GM12874 (cell line): ENCODE measurements around the gene CCDC80.

Experiments used
- TF ChIP-seq, protein P1 (sequence below): IDR thresholded peaks from 2 replicates; pipeline ENCODE4 v1.5.1; 2011; ENCODE audit warnings: low read depth, mild to moderate bottlenecking, control low read depth, low read length, moderate library complexity; ENCODE audit not compliant: insufficient read depth

Gene CCDC80

DNA sequence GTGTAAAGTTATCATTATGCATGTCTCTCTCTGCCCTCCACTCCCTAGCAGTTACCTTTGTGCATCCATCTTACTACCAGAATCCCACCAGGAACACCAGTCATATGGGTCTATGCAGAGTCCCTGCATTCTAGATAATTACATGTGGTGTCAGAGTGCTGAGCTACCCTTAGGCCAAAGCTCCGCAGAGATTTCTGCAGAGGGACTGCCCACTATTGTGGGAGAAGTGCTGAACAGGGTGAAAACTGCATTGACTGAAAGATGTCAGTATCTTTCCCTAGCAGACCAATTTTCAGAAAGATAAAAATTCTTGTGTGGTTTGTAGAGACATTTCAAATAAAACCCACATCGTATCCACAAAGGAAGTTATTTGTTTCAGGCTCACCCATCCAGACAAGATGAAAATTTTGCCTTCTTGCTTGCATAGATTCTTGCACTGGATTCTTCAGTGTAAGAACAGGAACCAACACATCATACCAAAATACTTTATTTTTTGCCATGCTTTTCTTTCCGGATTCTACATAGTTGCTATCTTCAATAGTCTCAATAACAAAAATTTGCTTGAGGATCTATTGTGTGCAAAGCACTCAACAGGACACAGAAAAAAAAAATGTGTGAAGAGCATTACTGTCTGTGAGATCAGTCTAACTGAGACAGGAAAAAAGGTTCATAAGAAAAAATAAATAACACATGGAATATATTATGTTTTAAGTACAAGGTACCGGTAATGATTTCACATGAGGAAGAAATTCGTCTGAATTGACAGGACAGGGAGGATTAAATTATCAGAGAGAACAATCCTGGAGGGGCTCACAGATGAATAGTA, 32.0 kb upstream of the CCDC80 start:
- TF ChIP-seq, protein P1, sequence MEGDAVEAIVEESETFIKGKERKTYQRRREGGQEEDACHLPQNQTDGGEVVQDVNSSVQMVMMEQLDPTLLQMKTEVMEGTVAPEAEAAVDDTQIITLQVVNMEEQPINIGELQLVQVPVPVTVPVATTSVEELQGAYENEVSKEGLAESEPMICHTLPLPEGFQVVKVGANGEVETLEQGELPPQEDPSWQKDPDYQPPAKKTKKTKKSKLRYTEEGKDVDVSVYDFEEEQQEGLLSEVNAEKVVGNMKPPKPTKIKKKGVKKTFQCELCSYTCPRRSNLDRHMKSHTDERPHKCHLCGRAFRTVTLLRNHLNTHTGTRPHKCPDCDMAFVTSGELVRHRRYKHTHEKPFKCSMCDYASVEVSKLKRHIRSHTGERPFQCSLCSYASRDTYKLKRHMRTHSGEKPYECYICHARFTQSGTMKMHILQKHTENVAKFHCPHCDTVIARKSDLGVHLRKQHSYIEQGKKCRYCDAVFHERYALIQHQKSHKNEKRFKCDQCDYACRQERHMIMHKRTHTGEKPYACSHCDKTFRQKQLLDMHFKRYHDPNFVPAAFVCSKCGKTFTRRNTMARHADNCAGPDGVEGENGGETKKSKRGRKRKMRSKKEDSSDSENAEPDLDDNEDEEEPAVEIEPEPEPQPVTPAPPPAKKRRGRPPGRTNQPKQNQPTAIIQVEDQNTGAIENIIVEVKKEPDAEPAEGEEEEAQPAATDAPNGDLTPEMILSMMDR, result no peak

DNA sequence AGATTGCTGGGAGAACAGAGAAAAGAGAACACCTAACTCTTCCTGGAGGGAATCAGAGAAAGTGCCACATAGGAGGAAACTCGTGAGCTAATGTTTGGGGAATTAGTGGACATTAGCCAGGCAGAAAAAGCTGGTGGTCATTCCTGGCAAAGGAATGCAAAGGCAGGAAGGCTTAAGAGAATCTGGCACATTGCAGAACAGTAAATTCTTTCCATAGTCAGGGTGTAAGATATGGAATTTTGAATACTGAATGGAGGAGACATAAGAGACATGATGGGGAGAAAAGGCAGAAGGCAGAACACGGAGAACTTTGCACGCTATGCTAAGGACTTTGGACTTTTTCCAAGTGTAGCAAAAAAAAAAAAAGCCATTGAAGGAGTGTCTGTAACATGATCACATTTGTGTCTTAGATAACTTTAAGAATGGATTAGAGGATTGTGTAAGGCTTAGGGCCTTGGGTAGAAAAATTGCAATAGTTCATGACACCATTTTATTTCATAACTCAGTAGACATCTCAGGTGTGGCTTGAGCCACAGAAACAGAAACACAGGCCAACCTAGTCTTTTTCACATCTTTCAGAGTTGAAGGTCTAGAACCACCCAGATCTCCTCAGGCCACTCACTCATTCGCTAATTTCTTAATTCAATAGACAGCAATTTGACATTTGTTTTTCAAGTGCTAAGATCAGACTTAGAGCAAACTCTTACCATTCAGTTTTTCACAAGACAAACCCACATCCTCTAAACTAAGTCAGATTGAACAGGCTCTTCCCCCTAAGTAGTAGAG, 31.2 kb upstream of the CCDC80 start:
- TF ChIP-seq, protein P1, result no peak

DNA sequence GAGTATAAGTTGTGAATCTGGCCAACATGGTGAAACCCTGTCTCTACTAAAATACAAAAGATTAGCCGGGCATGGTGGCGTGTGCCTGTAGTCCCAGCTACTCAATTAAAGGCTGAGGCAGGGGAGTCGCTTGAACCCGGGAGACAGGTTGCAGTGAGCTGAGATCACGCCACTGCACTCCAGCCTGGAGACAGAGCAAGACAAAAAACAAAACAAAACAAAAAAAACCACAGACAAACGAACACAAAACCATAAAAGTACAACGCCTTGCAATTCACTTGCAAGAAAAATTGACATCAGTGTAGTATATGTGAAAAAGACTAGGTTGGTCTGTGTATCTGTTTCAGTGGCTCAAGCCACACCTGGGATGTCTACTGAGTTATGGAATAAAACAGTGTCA, 29.9 kb upstream of the CCDC80 start:
- TF ChIP-seq, protein P1, result no peak

DNA sequence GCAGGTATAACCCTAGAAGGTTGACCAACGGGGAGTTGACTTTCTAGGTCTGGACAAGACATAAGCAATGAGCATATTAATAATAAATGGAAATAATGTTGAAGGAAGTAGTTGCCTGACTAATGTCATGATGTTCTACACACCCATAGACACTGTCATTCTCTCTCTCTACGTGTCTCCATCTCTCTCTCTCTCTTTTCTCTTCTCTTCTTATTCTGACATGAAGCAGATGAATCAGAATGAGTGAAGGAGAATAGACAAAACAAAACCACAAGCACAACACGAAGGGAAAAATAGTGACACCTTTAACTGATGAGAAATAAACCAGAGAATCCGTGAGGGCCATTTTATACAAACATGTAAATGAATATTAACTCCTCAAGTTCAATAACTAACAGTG, 26.7 kb upstream of the CCDC80 start:
- TF ChIP-seq, protein P1, result no peak

DNA sequence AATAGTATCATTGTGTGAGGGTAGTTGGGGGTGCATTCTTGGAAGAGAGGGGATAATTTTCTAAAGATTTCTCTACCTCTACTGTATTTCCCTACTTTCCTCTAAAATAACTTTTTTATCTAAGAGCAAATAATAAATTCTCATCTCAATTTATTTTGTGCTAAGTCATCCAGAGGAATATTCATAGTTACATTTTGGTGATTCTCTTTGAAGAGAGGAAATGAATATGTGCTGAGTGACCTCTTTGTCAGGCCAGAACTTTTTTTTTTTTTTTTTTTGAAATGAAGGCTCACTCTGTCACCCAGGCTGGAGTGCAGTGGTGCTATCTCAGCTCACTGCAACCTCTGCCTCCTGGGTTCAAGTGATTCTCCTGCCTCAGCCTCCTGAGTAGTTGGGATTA, 15.1 kb upstream of the CCDC80 start:
- TF ChIP-seq, protein P1, result no peak

DNA sequence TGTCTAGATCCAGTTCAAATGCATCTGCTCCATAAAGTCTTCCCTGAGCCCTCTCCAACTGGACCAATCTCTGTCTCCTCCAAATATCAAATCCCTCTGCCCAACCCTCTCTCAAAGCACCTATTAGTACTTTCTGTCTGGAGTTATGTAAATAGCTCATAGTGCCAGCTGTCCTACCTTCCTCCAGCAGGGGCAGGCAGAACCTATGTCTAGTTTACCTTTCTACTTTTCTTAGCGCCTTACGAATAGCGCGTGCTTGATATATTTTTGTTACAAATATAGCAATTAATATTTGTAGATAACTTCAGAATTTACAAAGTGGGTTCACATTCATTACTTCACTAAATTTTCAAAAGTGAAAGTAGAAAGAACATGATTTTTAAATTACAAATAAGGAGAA, 14.0 kb upstream of the CCDC80 start:
- TF ChIP-seq, protein P1, result peak; percentile 18; the same call in 1 of the 2 replicates

DNA sequence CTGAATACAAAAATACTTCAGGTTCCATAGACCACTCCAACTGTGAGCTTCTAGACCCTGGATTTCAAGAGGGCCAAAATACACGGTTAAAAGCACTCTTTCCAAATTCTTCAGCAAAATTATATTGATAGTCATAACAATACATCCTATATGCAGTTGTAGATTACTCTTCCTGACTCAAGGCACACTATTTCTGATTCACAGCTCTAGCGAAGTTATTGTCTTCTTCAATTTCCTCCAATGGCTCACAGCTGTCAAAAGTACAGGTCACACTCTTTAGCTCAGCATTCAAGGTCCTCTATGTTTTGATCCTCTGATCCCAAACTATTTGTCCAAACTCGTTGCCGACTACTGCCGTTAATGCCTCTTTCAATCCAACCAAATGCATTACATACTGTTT, 13.5 kb upstream of the CCDC80 start:
- TF ChIP-seq, protein P1, result no peak
